Stimulated activated CD8-positive, alpha-beta memory T cell treated with anti-CD3 and anti-CD28 coated beads, Interleukin-12 subunit alpha, Interleukin-12 subunit beta, amount 100 ng/mL, for 4 hours (primary cell): ENCODE results near the gene FKBP3.
A peak's percentile ranks its signal among the peaks of the same experiment; 100 is the strongest.
"Not testable (repeated sequence)": the region's sequence is repeated elsewhere in the genome, so short reads cannot be mapped to it uniquely, and the experiment has no call there.

Experiments
- DNase-seq: peaks from one replicate; pipeline ENCODE4 v3.0.0-alpha.2; 2020; ENCODE audit warnings: low read depth

FKBP3 gene

DNA sequence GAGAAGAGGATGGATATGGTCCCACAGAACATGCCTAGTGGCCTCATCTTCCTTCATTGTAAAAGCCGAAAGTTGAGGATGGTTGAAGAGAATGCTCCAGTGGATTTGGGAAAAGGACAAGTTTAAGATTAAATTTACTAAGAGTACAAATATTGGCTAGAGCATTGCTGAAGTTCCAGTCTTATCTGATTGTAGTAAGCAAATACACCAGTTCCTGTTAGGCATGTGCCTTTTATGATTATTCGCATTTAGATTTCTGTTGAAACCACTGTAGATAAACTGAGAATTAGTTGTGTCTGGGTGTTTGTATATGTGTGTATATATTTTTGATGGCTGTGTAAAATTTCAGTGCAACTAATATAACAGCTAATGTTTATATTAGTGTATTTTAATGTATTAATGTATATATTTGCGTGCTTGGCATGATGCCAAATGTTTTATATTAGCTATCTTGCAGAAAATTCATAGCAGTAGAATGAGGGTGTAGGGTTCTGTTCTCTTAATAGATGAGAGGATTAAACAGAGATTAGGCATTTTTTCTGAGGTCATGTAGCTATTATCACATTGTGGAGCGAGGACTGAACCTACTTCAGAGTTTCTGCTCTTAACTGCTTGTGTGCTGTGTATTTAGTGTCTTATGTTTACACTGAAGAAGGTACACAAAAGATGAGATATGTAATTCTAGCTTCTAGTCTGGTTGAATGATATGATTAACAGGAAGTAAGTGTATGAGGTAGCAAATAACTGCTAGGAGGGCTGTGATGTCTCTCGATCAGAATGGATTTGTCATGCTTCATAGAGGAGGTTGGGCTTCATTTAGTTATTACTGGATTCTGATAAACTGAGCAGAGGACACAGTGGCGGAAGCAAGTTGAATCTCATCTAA is 21.1 kb downstream of the FKBP3 start:
- no peak for DNase-seq

DNA sequence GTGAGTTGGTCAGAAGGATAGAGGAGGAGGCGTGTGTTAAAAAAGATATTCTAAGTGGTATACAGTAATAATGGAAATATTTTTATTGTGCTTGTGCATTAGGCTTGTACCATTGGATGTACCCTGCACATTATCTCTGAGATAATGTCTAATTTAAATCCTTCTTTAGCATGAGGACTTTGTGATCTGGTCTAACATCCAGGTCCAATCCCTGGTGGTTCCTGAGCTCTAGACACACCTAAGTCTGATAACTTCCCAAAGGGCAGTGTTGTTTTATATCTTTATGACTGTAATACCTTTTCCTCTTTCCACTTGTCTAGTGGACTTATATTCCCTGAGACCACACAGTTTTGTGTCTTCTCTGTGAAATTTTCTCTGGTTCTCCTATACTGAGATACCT is 29.7 kb downstream of the FKBP3 start:
- no peak for DNase-seq

DNA sequence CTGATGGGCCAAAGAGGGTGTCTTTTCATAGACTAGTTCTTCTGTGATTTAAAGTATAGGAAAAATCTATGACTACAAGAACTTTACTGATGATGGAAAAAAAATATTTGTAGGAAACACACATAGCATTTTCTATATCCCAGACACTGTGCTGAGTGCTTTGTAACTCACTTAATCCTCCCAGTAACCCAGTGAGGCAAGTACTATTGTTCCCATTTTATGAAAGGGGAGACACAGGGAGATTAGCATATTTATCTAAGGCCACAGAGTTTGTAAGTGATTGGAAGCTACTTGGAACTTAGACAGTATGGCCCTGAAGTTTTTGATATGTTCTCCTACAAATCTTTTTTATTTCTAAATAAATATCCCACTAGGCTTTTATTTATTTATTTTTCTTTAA is 30.5 kb downstream of the FKBP3 start:
- no peak for DNase-seq

DNA sequence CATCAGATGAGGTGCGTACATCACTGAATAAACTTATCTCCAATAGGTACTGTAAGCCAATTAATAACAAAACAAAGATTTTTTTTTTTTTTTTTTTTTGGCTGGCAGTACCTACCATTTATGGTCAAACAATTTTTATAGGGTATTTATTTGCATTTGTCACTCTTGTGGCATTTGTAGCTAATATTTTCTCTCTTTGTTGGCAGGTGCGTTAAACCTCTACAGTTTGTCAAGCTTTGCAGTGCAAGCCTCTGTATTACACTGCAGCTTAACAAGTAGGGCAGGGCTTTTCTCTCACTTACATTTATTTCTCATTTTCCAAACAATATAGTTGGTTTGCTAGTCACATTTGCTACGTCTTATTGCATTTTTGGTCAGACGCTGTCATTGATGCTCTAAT is 38.1 kb downstream of the FKBP3 start:
- no peak for DNase-seq

DNA sequence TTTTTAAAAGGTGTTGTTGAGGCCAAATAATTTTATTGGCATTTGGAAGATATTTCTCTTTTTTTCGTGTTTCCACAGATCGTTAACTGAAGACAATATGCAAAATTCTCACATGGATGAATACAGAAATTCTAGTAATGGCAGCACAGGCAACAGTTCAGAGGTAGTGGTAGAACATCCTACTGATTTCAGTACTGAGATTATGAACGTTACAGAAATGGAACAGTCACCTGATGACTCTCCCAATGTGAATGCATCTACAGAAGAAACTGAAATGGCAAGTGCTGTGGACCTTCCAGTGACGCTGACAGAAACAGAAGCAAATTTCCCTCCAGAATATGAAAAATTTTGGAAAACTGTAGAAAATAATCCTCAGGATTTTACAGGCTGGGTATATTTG is 39.1 kb downstream of the FKBP3 start:
- DNase-seq: no peak

DNA sequence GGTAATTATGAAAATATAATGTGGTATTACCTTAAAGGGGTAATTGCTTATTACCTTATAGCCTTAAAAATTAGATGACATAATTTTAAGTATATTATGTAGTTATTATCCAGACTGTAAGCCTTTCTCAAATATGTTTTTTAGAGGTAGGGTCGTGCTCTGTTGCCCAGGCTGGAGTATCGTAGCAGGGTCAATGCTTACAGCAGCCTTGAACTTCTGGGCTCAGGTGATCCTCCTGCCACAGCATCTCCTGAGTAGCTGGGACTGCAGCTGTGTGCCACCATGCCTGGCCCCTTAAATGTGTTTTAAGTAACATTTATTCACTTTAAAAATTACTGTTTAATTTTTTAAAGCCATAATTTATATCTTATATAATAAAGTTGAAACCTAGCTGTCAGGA is 40.0 kb downstream of the FKBP3 start:
- DNase-seq: no peak

DNA sequence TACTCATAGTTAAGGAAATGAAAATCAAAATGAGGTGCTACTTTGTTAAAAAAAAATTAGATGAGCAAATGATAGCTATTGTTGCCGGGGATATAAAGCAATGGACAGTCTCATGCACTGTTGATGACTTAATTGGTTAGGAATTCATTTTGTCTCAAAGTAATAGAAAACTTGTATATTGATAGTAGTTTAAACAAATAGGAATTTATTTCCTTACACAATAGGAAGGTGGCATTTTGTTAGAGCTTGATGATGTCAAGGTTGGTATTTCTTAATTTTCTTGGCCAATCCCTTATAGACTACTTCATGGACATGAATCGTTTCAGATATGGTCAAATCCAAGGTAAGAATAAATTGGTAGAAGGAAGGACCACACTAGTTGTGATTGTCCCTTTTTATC is 42.6 kb downstream of the FKBP3 start:
- DNase-seq: no peak

DNA sequence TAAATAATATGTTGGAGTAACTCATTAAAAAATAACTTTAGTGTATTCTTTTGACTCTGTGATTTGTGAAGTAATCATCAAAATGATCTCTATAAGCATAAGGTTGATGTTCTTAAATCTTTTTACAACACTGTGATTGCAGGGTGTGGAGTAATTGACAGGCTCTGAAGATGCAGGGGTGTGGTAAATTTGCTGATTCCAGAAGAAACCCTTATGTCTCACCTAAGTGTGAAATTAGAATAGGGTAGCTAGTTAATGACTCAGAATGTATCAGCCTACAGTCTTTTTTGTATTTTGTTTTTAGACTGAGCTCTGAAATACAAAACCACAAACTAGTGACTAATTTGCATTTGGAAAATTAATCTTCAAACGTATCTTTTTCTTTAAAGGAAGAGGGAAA is 44.5 kb downstream of the FKBP3 start:
- DNase-seq: no peak

DNA sequence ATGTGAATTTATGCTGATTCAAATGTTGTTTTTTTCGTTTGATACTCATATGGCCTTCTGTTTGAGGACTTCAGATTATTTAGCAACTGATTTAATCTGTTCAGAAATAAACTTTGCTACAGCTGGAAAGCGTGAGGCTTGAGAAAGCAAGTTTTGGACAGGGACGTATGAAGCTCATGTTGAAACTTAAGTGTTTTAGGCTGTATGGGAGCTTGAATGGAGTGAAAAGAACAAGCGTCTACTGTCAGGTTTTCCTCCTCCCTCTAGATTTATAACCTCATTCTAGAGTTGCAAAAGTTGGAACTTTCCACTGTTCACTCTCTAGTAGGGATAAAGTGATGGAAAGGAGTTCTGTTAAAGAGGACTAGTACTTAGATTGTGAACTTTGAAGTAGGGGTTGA is 49.3 kb downstream of the FKBP3 start:
- DNase-seq: no peak

DNA sequence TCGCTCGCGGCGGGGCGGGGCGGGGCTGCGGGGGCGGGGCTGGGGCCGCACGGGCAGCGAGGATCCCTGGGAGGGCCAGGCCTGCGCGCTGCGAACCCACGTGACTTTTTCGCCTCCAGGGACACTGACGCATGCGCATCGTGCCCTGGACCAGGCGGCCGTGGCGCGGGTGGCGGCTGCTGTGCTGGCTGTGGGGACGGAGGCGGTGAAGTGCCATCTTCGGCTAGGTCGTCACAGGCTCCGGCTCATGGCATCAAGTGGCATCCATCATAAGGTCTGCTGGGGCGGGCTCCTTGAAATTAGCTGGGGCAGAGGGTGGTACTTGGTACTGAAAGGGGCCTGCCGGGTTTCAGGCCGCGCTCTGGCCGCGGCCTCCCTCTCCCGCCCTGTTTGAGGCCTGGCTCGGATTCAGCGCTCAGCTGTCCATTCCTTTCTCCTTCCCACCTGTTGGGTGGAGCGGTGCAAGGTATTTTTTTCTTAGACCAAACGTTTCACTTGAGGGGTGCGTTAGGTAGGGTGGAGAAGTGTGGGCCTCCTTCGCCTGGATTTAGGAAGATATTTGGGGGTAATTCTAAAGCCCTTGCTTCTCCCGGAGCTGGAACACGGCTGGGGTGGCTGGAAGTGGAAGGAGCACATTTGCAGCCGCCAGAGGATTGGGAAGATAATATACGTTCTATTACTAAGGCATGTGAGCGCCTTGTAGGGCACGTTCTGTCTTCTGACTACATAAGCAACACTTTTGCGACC is 50.1 kb downstream of the FKBP3 start, which contains the start of gene PRPF39:
PRPF39 (plus strand) TSS at position 141 of the 747 bp plus-strand sequence. CDS start 11,124 bp downstream, outside the sequence.
- peak; percentile 95 for DNase-seq

DNA sequence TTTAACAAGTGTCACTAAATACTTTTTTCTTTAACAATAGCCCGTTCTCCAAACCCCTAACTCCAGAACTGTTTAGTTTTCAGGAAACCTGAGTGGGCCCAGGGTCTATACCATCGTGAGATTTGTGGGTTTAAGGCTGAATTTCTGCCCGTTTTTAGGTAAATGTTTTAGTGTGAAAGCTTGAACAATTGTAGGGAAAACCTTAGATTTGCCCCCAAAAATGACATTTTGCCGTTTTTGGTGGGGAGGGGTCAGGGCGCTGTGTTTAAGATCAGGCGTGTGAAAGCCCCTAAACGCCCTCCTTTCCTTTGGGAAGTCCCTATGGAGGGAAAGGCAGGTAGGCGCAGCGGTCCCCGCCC is 50.7 kb downstream of the FKBP3 start:
- DNase-seq: no peak

DNA sequence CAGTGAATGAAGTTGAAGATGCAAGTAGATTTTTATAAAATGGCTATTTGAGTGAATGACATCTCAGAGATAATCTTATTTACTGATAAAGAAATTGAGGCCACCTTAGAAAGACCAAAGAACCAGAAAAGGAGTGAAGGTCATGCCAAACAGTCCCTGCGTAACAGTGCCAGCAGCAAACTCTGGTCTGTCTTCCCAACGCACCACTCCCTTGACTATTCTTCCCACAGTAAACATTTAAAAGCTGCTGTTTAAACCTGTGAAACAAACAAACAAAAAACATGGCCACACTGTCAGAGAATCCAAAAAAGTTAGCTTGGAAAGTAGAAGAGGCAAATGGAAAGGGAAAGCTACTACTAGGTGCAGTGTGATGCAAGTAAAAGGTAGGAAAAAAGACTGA is 51.9 kb downstream of the FKBP3 start:
- no peak for DNase-seq

DNA sequence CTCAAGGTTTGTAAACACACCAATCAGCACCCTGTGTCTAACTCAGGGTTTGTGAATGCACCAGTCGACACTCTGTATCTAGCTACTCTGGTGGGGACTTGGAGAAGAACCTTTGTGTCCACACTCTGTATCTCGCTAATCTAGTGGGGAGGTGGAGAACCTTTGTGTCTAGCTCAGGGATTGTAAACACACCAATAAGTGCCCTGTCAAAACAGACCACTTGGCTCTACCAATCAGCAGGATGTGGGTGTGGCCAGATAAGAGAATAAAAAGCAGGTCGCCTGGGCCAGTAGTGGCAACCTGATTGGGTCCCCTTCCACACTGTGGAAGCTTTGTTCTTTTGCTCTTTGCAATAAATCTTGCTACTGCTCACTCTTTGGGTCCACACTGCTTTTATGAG is 53.2 kb downstream of the FKBP3 start:
- DNase-seq: not testable (repeated sequence)

DNA sequence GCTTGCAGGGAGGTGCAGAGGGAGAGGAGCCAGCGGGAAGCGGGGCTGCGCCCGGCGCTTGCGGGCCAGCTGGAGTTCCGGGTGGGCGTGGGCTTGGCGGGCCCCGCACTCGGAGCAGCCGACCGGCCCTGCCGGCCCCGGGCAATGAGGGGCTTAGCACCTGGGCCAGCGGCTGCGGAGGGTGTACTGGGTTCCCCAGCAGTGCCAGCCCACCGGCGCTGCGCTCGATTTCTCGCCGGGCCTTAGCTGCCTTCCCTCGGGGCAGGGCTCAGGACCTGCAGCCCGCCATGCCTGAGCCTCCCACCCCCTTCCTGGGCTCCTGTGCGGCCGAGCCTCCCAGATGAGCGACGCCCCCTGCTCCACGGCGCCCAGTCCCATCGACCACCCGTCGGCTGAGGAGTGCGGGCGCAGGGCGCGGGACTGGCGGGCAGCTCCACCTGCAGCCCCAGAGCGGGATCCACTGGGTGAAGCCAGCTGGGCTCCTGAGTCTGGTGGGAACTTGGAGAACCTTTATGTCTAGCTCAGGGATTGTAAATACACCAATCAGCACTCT is 53.8 kb downstream of the FKBP3 start:
- not testable (repeated sequence) for DNase-seq

DNA sequence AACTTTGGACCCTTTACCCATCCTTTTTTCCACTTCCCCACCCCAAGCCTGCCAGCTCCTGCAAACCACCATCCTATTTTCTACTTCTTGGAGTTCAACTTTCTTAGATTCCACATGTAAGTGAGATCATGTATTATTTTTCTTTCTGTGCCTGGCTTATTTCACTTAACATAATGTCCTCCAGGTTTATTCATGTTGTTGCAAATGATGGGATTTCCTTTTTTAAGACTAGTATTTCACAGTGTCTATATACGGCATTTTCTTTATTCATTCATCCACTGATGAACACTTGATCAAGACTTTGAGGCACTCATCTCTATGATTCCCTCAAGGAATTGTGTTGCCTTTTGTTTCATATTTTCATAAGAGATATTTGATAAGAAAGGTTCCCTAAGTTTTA is 56.0 kb downstream of the FKBP3 start:
- DNase-seq: no peak

DNA sequence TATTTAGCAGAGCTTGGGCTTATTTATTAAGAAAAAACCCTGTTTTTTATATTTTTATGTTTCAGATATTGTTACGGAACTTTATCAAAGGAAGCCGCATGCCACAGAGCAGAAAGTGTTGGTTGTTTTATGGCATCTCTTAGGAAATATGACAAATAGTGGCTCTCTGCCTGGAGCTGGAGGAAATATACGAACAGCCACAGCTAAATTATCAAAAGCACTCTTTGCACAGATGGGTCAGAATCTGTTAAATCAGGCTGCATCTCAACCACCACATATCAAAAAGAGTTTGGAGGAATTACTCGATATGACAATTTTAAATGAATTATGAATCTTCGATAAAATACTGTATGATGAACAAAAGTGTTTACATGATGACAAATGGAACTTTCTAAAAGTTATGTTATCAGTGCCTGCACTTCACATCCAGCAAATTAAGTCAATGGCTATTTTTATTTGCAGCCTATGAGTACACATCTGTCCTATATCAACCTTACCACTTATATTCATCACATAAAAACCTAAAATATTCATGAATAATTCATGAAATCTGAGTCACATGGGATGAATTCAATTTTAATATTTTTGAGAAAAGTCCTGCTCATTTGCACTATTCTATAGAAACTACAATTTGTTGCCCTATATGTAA is 60.9 kb downstream of the FKBP3 start:
- DNase-seq: no peak

DNA sequence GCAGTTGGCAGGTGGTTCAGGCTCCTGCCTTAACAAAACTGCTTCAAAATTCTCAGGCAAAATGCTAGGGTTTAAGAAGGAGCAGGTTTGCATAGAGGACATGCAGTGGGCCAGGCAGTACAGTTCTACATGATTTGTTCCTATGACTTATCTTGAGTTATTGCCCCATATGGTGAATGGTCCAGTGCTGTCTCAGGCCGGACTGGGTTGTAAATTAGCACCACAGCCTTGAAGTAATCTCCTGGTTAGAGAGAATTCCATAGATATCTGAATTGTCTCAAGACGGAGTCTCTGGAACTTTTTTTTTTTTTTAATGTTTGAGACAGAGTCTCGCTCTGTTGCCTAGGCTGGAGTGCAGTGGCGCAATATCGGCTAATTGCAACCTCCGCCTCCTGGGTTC is 62.2 kb downstream of the FKBP3 start:
- DNase-seq: no peak

DNA sequence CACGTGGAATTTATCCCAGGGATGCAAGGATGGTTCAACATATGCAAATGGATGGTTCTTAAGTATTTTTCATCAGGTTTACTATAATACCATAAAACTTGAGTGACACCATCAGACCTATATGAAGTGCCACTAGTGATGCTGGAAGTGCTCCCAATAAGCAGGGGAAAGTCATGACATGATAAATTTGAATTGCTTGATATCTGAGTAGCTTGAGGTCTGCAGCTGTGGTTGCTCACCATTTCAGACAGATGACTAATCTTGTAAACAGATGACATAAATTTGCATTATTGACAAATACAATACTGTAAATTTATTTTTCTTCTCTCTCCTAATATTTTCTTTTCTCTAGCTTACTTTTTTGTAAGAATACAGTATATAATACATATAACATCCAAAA is 64.1 kb downstream of the FKBP3 start:
- DNase-seq: no peak

DNA sequence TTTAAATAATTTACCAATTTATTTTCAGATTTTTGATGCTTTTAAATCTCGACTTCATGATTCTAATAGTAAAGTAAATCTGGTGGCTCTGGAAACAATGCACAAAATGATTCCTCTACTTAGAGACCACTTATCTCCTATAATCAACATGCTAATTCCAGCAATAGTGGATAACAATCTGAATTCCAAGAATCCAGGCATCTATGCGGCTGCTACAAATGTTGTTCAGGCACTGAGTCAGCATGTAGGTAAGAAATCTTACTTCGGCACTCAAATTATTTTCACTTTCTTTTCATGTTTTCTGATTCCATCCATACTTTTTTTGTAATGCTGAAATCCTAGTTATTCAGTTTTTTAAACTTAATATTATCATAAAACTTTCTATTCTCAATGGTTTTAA is 65.9 kb downstream of the FKBP3 start:
- no peak for DNase-seq

DNA sequence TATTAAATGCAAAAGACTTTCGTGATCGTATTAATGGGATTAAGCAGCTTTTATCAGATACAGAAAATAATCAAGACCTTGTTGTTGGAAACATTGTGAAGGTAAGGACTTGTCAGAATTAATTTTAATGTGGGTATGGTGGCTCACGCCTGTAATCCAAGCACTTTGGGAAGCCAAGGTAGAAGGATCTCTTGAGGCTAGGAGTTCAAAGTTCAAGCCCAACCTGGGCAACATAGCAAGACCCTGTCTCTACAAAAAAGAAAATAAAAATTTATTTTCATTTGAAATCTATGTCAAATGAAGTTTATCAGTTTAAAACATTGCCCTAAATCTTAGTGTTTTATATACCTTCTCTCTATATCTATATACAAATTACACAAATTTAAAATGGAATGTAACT is 67.6 kb downstream of the FKBP3 start:
- DNase-seq: no peak

DNA sequence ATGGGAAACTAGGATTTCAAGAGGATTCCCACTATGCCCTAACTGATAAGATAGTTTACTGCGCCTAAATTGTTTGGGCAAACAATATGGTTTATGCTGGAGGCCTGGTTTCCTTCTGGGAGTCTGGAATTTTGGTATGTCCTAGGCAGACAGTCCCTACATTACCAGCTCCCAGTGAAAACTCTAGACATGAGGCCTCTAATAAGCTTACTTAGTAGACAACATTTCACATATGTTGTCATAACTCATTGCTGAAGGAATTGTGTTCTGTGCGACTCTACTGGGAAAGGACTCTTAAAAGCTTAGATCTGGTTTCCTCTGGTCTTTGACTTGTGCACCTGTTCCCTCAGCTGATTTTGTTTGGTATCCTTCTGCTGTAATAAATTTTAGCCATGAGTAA is 68.3 kb downstream of the FKBP3 start:
- no peak for DNase-seq
